ENCODE data around the gene VSTM4.

Gene VSTM4

DNA sequence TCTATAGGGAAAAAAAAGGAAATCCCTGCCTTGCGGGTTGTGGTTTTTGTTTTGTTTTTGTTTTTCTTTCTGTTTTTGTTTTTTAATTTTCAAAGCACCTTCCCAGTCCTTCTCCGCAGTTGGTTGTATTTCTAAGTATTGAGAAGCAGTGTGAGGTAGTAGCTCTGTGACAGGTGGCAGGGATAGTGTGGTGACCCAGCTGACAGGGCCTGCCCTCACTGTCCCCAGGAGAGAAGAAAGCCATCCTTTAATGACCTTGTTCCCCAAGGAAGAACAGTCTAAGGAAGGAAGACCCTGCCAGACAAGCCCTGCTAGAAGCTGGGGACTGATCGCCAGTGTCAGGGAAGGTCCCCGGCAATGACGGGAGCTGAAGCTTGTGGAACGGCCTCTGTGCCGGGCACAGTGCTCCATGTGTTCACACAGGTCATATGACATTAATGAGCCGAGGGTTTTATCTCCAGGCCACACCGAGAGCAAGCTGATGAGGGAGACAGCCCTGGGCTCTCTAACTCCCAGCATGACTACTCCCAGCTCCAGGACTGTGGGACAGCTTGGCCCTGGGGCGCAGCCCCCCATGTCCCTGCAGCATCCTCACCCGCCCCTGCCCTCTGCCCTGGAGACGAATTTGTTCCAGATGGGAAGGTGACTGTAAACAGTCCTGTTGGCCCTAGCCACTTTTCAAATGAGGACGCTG lies 106.7 kb downstream of the VSTM4 start:
- H3K4me1 ChIP-seq: peaks cover 26 to 53% (median 31%) of the 10 kb centered on the region in 10 experiments
- H3K4me2 ChIP-seq: peak overlapping the region; percentile 57 to 91 (median 83)
- no peaks in the 10 kb centered on the region for H3K36me3 ChIP-seq
- peaks cover 0 to 6% (median 0%) of the 10 kb centered on the region in 11 experiments; a peak in 1 of 22 replicates for H3K27me3 ChIP-seq
- TF ChIP-seq Cebpa-rat (IDR thresholded peaks at IDR 0.05): no peak
- H3K4me3 ChIP-seq: no peak overlapping the region
- no peak overlapping the region for H3K9ac ChIP-seq
- peaks cover 0 to 13% (median 0%) of the 10 kb centered on the region in 11 experiments; a peak in 5 of 22 replicates for H4K20me1 ChIP-seq
- H3K27ac ChIP-seq: no peak overlapping the region
- peaks cover 0 to 4% (median 0%) of the 10 kb centered on the region in 11 experiments; a peak in 1 of 22 replicates for H3K9me3 ChIP-seq (replicated peaks in 1 of 11)

DNA sequence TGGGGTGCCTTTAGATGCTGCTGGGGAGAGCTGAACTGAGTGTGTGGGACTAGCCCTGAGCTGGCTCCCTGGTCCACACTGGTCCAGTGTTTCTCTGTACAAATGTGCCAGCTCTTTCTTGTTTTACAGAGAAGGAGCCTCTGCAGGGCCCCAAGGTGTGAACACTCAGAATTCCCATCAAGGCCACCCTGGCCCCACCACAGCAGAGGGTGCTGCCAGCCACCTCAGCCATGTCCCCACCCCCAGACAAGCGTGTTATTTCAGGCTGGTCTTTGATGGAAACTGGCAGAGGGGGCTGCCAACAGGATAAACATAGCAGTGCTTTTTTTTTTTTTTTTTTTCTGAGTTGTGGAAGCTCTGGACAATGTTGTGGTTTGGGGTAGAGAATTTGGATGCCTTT lies 107.2 kb downstream of the VSTM4 start:
- peak overlapping the region; percentile 57 to 91 (median 83) for H3K4me2 ChIP-seq
- H3K36me3 ChIP-seq: no peaks in the 10 kb centered on the region
- H4K20me1 ChIP-seq: peaks cover 0 to 13% (median 0%) of the 10 kb centered on the region in 11 experiments; a peak in 5 of 22 replicates
- peaks cover 26 to 47% (median 31%) of the 10 kb centered on the region in 10 experiments for H3K4me1 ChIP-seq
- H3K27me3 ChIP-seq: peaks cover 0 to 6% (median 0%) of the 10 kb centered on the region in 11 experiments; a peak in 1 of 22 replicates
- H3K4me3 ChIP-seq: no peak overlapping the region
- H3K9me3 ChIP-seq (replicated peaks in 1 of 11): peaks cover 0 to 4% (median 0%) of the 10 kb centered on the region in 11 experiments; a peak in 1 of 22 replicates
- TF ChIP-seq Cebpa-rat (IDR thresholded peaks at IDR 0.05): no peak
- 0 out of 22 replicates have a peak overlapping the region, but pooled peaks of 2 of the 11 experiments have one; percentile 12 to 14 for H3K9ac ChIP-seq
- H3K27ac ChIP-seq: no peak overlapping the region

DNA sequence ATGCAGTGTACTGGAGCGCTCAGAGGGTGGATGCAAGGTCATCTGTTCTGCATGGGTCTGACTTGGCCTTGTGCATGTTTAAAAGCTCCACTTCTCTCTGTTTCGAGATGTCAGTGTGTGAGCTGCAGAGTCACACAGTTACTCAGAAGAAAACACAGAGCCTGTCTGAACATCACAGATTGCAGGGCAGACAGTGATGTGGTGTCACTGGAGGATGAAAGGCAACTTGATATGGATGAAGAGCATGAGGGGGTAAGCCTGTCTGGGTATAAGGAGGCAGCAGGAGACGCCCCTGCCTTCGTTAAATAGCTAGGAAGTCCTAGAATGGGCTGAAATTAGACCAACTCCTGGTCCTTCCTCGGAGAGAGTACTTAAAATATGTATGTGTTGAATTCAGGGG lies 108.2 kb downstream of the VSTM4 start:
- H3K4me2 ChIP-seq: peak overlapping the region; percentile 57 to 91 (median 83); a peak in 21 of 22 replicates
- H4K20me1 ChIP-seq: peaks cover 0 to 13% (median 0%) of the 10 kb centered on the region in 11 experiments; a peak in 4 of 22 replicates
- H3K4me1 ChIP-seq: peaks cover 26 to 39% (median 32%) of the 10 kb centered on the region in 10 experiments
- TF ChIP-seq Cebpa-rat (IDR thresholded peaks at IDR 0.05): no peak
- no peak overlapping the region for H3K4me3 ChIP-seq
- H3K9ac ChIP-seq: no peak overlapping the region
- H3K27ac ChIP-seq: no peak overlapping the region
- peaks cover 0 to 4% (median 0%) of the 10 kb centered on the region in 11 experiments; a peak in 1 of 22 replicates for H3K9me3 ChIP-seq (replicated peaks in 1 of 11)
- H3K36me3 ChIP-seq: no peaks in the 10 kb centered on the region
- peaks cover 0 to 6% (median 0%) of the 10 kb centered on the region in 11 experiments; a peak in 1 of 22 replicates for H3K27me3 ChIP-seq

DNA sequence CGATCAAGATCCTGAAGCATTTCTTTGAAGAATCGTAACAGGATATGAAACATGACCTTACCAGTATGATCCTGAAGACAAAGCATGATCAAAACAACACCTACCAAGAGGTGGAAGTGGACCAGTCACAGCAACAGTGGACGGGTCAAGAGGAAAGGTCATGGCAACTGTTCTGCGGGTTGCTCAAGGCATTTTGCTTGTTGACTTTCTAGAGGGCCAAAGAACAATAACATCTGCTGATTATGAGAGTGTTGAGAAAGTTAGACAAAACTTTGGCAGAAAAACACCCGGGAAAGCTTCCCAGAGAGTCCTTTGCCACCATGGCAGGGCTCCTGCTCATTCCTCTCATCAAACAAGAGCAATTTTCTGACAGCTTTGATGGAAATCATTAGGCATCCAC lies 110.1 kb downstream of the VSTM4 start:
- H3K9me3 ChIP-seq (replicated peaks in 1 of 11): peaks cover 0 to 4% (median 0%) of the 10 kb centered on the region in 11 experiments; a peak in 1 of 22 replicates
- H3K9ac ChIP-seq: no peak overlapping the region
- no peaks in the 10 kb centered on the region for H3K36me3 ChIP-seq
- H3K4me1 ChIP-seq: peaks cover 26 to 39% (median 30%) of the 10 kb centered on the region in 10 experiments
- H4K20me1 ChIP-seq: peaks cover 0 to 13% (median 0%) of the 10 kb centered on the region in 11 experiments; a peak in 4 of 22 replicates
- no peak for TF ChIP-seq Cebpa-rat (IDR thresholded peaks at IDR 0.05)
- no peak overlapping the region for H3K27ac ChIP-seq
- no peak overlapping the region for H3K4me3 ChIP-seq
- H3K27me3 ChIP-seq: peaks cover 0 to 6% (median 0%) of the 10 kb centered on the region in 11 experiments; a peak in 1 of 22 replicates
- H3K4me2 ChIP-seq: no peak overlapping the region

DNA sequence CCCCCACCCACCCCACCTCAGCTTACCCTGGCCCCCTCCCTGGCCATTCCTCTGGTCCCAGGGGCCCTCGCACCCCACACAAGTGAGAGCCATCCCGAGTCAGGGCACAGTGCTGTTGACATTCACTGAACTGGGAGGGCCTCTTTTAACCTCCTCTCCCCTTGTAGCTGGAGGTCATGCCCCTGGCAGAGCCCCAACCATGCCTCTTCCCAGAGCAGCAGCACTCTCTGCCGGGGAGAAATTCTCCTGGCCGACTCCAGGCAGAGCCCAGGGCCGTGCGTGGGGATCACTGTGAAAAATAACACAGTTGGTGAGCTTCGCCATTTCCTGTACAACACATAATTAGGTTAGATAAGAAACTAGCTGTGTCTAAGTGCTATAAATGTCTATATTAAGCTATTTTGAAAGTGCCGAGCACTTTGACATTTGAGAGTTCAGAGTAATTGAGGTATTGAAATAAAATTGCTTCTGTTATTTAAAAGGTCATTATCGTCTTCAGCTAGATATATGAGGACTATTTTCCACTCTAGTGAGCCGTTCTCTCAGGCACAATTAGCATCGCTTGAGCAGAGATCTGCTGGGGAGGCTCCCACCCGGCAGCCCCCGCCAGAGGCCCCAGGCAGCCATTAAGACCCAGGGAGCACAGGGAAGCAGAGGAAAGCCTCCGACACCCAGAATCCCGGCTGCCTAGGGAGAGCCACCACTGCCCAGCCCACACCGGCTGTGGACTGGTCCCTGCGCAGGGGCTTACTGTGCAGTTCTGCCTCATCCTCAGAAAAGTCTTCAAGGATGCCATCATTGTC lies 113.3 kb downstream of the VSTM4 start:
- Histone ChIP-seq H3K27me3 (no peaks in the 10 kb centered on the region), H3K4me3 (no peak overlapping the region), H3K4me2 (peak overlapping the region in 3 of 11 experiments; percentile 18 to 30 (median 26); a peak in 4 of 22 replicates), H3K36me3 (no peaks in the 10 kb centered on the region), H3K9me3 (replicated peaks in 1 of 11) (peaks cover 0 to 4% (median 0%) of the 10 kb centered on the region in 11 experiments; a peak in 1 of 22 replicates), H3K27ac (no peak overlapping the region), H3K4me1 (peaks cover 2 to 15% (median 4%) of the 10 kb centered on the region in 10 experiments), H3K9ac (no peak overlapping the region), H4K20me1 (no peaks in the 10 kb centered on the region)
- no peak for TF ChIP-seq Cebpa-rat (IDR thresholded peaks at IDR 0.05)

DNA sequence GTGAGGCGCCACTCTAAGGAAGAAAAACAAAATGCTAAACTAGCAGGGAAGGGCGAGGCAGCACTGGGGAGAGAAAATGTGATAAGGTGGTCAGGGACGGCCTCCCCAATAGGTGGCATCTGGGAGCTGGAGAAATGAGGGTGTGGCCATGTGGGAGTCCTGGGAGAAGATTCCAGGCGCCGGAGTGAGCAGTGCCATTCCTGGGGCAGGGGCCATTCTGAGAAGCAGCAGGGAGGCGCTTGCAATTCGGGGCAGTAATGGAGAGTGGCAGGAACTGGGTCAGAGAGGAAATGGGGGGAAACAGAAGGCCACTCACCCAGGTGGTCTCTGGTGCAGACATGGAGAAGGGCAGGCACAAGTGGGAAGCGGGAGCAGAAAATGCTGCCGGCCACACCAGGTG lies 113.9 kb downstream of the VSTM4 start:
- Histone ChIP-seq H4K20me1 (no peaks in the 10 kb centered on the region), H3K27me3 (no peaks in the 10 kb centered on the region), H3K36me3 (no peaks in the 10 kb centered on the region), H3K9ac (no peak overlapping the region), H3K9me3 (replicated peaks in 1 of 11) (peaks cover 0 to 4% (median 0%) of the 10 kb centered on the region in 11 experiments; a peak in 1 of 22 replicates), H3K27ac (no peak overlapping the region), H3K4me3 (no peak overlapping the region), H3K4me2 (0 out of 22 replicates have a peak overlapping the region, but pooled peaks of 1 of the 11 experiments have one; percentile 18), H3K4me1 (peaks cover 0 to 10% (median 0%) of the 10 kb centered on the region in 10 experiments; a peak in 5 of 20 replicates)
- TF ChIP-seq Cebpa-rat (IDR thresholded peaks at IDR 0.05): no peak

DNA sequence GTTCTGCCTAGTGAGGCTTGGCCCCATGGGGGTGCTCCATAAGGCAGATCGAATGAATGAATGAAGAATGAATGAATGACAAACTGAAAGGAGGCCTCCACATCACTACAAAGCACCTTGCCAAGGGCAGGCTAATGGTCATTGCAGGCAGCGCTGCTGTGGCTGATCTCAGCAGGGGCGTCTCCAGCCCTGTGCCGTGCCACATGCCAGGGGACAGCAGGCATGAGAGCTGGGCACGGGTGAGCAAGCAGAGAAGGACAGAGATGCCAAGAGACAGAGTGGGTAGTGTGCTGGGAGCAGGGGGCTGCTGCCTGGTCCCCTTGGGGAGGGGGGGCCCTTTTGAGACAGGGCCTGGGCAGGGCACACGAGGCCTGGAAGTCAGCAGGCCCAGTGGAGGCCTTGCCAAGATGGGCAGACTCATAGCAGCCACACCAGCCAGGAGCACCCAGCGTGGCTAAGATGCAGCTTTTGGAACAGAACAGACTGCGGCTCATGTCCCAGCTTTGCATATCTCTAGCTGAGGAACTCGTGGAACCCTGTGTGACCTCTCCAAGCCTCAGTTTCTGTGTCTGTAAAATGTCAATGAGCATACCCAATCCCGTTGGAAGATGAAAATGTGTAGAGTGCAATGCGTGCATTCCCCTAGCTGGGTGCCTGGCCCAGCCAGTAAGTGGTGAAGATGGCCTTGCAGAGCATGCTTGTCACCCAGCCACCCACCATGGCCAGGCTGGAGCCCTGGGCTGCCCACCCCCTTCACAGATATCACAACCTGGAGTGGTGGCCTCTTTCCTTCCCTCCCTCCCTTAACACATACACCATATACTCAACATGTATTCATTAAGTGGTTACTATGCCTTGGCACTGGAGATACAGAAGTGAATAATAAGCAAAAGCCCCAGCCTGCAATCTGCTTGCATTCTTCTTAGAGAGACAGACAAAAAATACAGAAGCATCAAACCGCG lies 114.6 kb downstream of the VSTM4 start:
- no peak overlapping the region for H3K4me3 ChIP-seq
- no peak overlapping the region for H3K4me2 ChIP-seq
- peaks cover 0 to 4% (median 0%) of the 10 kb centered on the region in 11 experiments; a peak in 1 of 22 replicates for H3K9me3 ChIP-seq (replicated peaks in 1 of 11)
- no peak overlapping the region for H3K27ac ChIP-seq
- H3K36me3 ChIP-seq: no peaks in the 10 kb centered on the region
- H3K9ac ChIP-seq: no peak overlapping the region
- no peaks in the 10 kb centered on the region for H4K20me1 ChIP-seq
- no peak for TF ChIP-seq Cebpa-rat (IDR thresholded peaks at IDR 0.05)
- no peaks in the 10 kb centered on the region for H3K27me3 ChIP-seq
- peaks cover 0 to 10% (median 0%) of the 10 kb centered on the region in 10 experiments; a peak in 5 of 20 replicates for H3K4me1 ChIP-seq

DNA sequence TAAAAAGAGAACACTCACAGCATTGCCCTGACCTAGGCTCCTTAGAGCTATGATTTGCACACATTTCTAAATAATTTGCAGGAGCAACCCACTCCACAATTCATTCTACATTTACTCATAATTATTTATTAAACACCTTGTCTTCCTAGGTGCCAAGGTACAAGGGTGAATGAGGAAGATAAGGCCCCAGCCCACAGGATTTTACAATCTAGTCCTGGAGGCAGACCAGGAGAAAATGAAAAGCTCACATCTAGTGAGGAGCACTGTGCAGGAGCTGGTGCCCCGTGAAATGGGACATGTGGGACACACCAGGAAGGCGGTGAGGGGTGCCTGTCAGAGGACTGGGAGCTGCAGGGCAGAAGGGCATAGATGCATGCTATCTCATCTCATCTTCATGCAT lies 116.0 kb downstream of the VSTM4 start:
- H3K27ac ChIP-seq: no peak overlapping the region
- no peak for TF ChIP-seq Cebpa-rat (IDR thresholded peaks at IDR 0.05)
- H3K27me3 ChIP-seq: no peaks in the 10 kb centered on the region
- H4K20me1 ChIP-seq: no peaks in the 10 kb centered on the region
- no peaks in the 10 kb centered on the region for H3K9me3 ChIP-seq (replicated peaks in 1 of 11)
- H3K4me1 ChIP-seq: peaks cover 0 to 10% (median 0%) of the 10 kb centered on the region in 10 experiments; a peak in 5 of 20 replicates
- H3K36me3 ChIP-seq: no peaks in the 10 kb centered on the region
- no peak overlapping the region for H3K4me2 ChIP-seq
- H3K9ac ChIP-seq: no peak overlapping the region
- H3K4me3 ChIP-seq: no peak overlapping the region

All from BLaER1 treated with 17β-estradiol and CSF1 and Interleukin-3, amounts not matched to agents 10 nM and 100 nM (cell line).